Measurements from ENCODE around the gene CRAMP1. TPM values are rescaled to one million over a fixed set of nuclear protein-coding genes. Genes with fewer than 3 reads are reported as not detected.

CRAMP1 gene
- total RNA-seq, 1 donor from 2014 or later = 10.7 TPM

- no peak for DNase-seq (ENCODE audit: low read depth)
- Histone ChIP-seq H3K36me3 (ENCODE audit: control insufficient read depth, insufficient read depth, low read length) (peaks cover 3% of the 10 kb centered on the region), H3K27me3 (ENCODE audit: control insufficient read depth, insufficient read depth, low read length) (no peaks in the 10 kb centered on the region), H3K4me3 (ENCODE audit: low read depth, low read length) (no peak overlapping the region)
- no peak for TF ChIP-seq CTCF (IDR thresholded peaks at IDR 0.05; ENCODE audit: insufficient read depth, low read length, poor library complexity, severe bottlenecking)
Observed at GRCh38 chr16:1674306-1674705, 62.1 kb downstream of the CRAMP1 start.

- no peak for DNase-seq (ENCODE audit: low read depth)
- no peak for TF ChIP-seq CTCF (IDR thresholded peaks at IDR 0.05; ENCODE audit: insufficient read depth, low read length, poor library complexity, severe bottlenecking)
- Histone ChIP-seq H3K36me3 (ENCODE audit: control insufficient read depth, insufficient read depth, low read length) (peaks cover 2% of the 10 kb centered on the region), H3K27me3 (ENCODE audit: control insufficient read depth, insufficient read depth, low read length) (no peaks in the 10 kb centered on the region), H3K4me3 (ENCODE audit: low read depth, low read length) (no peak overlapping the region)
Observed at GRCh38 chr16:1674751-1675664, 62.8 kb downstream of the CRAMP1 start.

GRCh38 chr16:1676661-1677060 lies 64.5 kb downstream of the CRAMP1 start:
- Histone ChIP-seq H3K4me3 (ENCODE audit: low read depth, low read length) (no peak overlapping the region), H3K36me3 (ENCODE audit: control insufficient read depth, insufficient read depth, low read length) (peaks cover 2% of the 10 kb centered on the region), H3K27me3 (ENCODE audit: control insufficient read depth, insufficient read depth, low read length) (no peaks in the 10 kb centered on the region)
- no peak for DNase-seq (ENCODE audit: low read depth)
- TF ChIP-seq CTCF (IDR thresholded peaks at IDR 0.05; ENCODE audit: insufficient read depth, low read length, poor library complexity, severe bottlenecking) = no peak

GRCh38 chr16:1677339-1677738 lies 65.2 kb downstream of the CRAMP1 start:
- H3K4me3 ChIP-seq (ENCODE audit: low read depth, low read length) = no peak overlapping the region
- no peak for DNase-seq (ENCODE audit: low read depth)
- H3K36me3 ChIP-seq (ENCODE audit: control insufficient read depth, insufficient read depth, low read length) = peaks cover 2% of the 10 kb centered on the region
- no peak for TF ChIP-seq CTCF (IDR thresholded peaks at IDR 0.05; ENCODE audit: insufficient read depth, low read length, poor library complexity, severe bottlenecking)
- H3K27me3 ChIP-seq (ENCODE audit: control insufficient read depth, insufficient read depth, low read length) = no peaks in the 10 kb centered on the region

GRCh38 chr16:1677942-1678499 lies 65.9 kb downstream of the CRAMP1 start, which contains the start of gene JPT2:
JPT2 (plus strand) TSS chr16:1678279; CDS start chr16:1678313, 34 bp downstream.
- peak; percentile 89 for DNase-seq (ENCODE audit: low read depth)
- Histone ChIP-seq H3K36me3 (ENCODE audit: control insufficient read depth, insufficient read depth, low read length) (peaks cover 2% of the 10 kb centered on the region), H3K4me3 (ENCODE audit: low read depth, low read length) (peak within 1 kb of the TSS; percentile 61), H3K27me3 (ENCODE audit: control insufficient read depth, insufficient read depth, low read length) (no peaks in the 10 kb centered on the region)
- no peak for TF ChIP-seq CTCF (IDR thresholded peaks at IDR 0.05; ENCODE audit: insufficient read depth, low read length, poor library complexity, severe bottlenecking)

Data from kidney epithelial cell (primary cell).